Left forelimb (tissue), 1 donor: ENCODE results near the gene WAS.
A peak's percentile ranks its signal among the peaks of the same experiment; 100 is the strongest.

Source experiments
- DNase-seq: peaks from one replicate; pipeline ENCODE4 v3.0.0-alpha.2; 2018; ENCODE audit warnings: low spot score

WAS gene

GRCh38 chrX:48711929-48712505 is 28.4 kb downstream of the WAS start:
- DNase-seq: no peak

- no peak for DNase-seq
Measured at GRCh38 chrX:48713847-48714246, 30.2 kb downstream of the WAS start.

- DNase-seq: no peak
Measured at GRCh38 chrX:48714573-48714972, 31.0 kb downstream of the WAS start.

- DNase-seq: no peak
Measured at GRCh38 chrX:48715072-48715471, 31.5 kb downstream of the WAS start.

- DNase-seq: no peak
Measured at GRCh38 chrX:48715876-48716502, 32.4 kb downstream of the WAS start.

- no peak for DNase-seq
Measured at GRCh38 chrX:48719958-48720357, 36.4 kb downstream of the WAS start.

- no peak for DNase-seq
Measured at GRCh38 chrX:48720577-48721250, 37.1 kb downstream of the WAS start.

- DNase-seq: no peak
Measured at GRCh38 chrX:48721916-48722315, 38.3 kb downstream of the WAS start.

- no peak for DNase-seq
Measured at GRCh38 chrX:48726596-48726995, 43.0 kb downstream of the WAS start.

- DNase-seq: no peak
Measured at GRCh38 chrX:48728653-48729052, 45.1 kb downstream of the WAS start.

GRCh38 chrX:48736303-48736702 is 52.7 kb downstream of the WAS start:
- DNase-seq: no peak

GRCh38 chrX:48736878-48737212 is 53.2 kb downstream of the WAS start:
- no peak for DNase-seq

- peak; percentile 91 for DNase-seq
Measured at GRCh38 chrX:48737213-48737938, 53.8 kb downstream of the WAS start.

GRCh38 chrX:48737940-48738339 is 54.3 kb downstream of the WAS start:
- DNase-seq: no peak
